GM12892 (cell line): ENCODE results near the gene LHFPL2.

Source experiments
- POLR2A ChIP-seq: IDR thresholded peaks from 2 replicates; pipeline ENCODE4 v1.6.1; 2011; ENCODE audit warnings: low read depth, low read length, control low read depth
- POLR2AphosphoS5 ChIP-seq: IDR thresholded peaks from 2 replicates; pipeline ENCODE4 v1.6.1; 2011; ENCODE audit warnings: low read depth, low read length, control low read depth
- TAF1 ChIP-seq: IDR thresholded peaks from 2 replicates; pipeline ENCODE4 v1.6.1; 2011; ENCODE audit warnings: low read depth, mild to moderate bottlenecking, control low read depth, low read length, borderline replicate concordance

GRCh38 chr5:78513441-78513840 is 135.1 kb downstream of the LHFPL2 start:
- TF ChIP-seq POLR2A (no peak), TAF1 (no peak), POLR2AphosphoS5 (no peak)
